ENCODE results near the gene FAM151B.

The FAM151B gene

GRCh38 chr5:80588858-80589540 lies 101.1 kb downstream of the FAM151B start:
- no peak for DNase-seq (ENCODE audit: low read depth in 2 of 2)

- no peak for DNase-seq (ENCODE audit: low read depth in 2 of 2)
Observed at GRCh38 chr5:80590766-80591165, 102.9 kb downstream of the FAM151B start.

DNA sequence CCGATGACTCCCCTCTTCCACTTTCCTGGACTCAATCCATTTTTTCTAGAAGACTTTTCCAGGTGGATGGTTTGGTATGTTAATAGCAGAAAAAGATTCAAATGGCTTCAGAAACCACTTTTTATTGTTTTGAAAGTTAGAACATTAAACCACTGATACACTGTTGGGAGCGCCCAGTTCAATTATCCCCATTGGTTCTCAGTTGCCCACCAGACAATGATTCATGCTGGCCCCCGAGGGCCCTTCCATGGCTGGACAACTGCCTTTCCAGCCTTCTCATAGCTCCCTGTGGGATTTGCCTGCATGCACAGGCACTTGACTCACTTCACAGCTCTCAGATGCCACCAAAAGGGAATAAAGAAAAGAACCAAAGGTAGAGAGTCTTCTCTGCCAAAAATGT lies 103.5 kb downstream of the FAM151B start:
- no peak for DNase-seq (ENCODE audit: low read depth in 2 of 2)

- DNase-seq (ENCODE audit: low read depth in 2 of 2): no peak
Observed at GRCh38 chr5:80592105-80592504, 104.2 kb downstream of the FAM151B start.
